ENCODE data around the gene ARHGAP29. TPM values are rescaled to one million over a fixed set of nuclear protein-coding genes. Genes with fewer than 3 reads are reported as not detected.
A peak's percentile ranks its signal among the peaks of the same experiment; 100 is the strongest.

Gene ARHGAP29
- polyA plus RNA-seq, 3 donors = 0.69 to 0.98 (median 0.81) TPM

GRCh38 chr1:94250341-94250740 lies 13.0 kb upstream of the ARHGAP29 start:
- H3K4me2 ChIP-seq (replicated peaks; ENCODE audit: extremely low read depth, low read length, poor library complexity, severe bottlenecking) = no peak overlapping the region
- H3K27me3 Mint-ChIP-seq (ENCODE audit: low read depth in 3 of 3) = peaks cover 54 to 68% (median 60%) of the 10 kb centered on the region in 3 donors
- intact Hi-C loops (cut with micrococcal nuclease) = no loop called here
- H3K9me3 ChIP-seq (replicated peaks in 1 of 2; ENCODE audit: control insufficient read depth in 1 of 2, insufficient read depth in 1 of 2, low read length in 2 of 2) = peaks cover 0 to 15% of the 10 kb centered on the region in 2 donors
- peaks cover 57 to 64% of the 10 kb centered on the region in 2 donors for H3K27me3 ChIP-seq (ENCODE audit: control insufficient read depth in 2 of 2, insufficient read depth in 2 of 2, low read length in 2 of 2)
- H2AFZ ChIP-seq (ENCODE audit: insufficient read depth, low read depth, low read length, poor library complexity, severe bottlenecking) = no peak overlapping the region
- no peak overlapping the region for H3K27ac Mint-ChIP-seq
- no peak overlapping the region for H3K4me3 ChIP-seq (replicated peaks in 1 of 3; ENCODE audit: low read depth in 2 of 3, low read length in 3 of 3)
- TF ChIP-seq CTCF (IDR thresholded peaks at IDR 0.05) = no peak
- no peaks in the 10 kb centered on the region for H3K36me3 ChIP-seq (replicated peaks in 1 of 2; ENCODE audit: control insufficient read depth in 1 of 2, insufficient read depth in 2 of 2, low read length in 2 of 2)
- peaks cover 4 to 9% of the 10 kb centered on the region in 2 donors for H3K36me3 Mint-ChIP-seq
- no peaks in the 10 kb centered on the region for H3K79me2 ChIP-seq (ENCODE audit: insufficient read depth, low read length)
- no peak for DNase-seq
- peaks cover 4 to 19% of the 10 kb centered on the region in 2 donors for H3K4me1 ChIP-seq (ENCODE audit: control insufficient read depth in 1 of 2, insufficient read depth in 2 of 2, low read length in 2 of 2)
- H3K9me3 Mint-ChIP-seq = peaks cover 0 to 11% (median 4%) of the 10 kb centered on the region in 7 donors
- H3K4me3 Mint-ChIP-seq = no peak overlapping the region
- no peaks in the 10 kb centered on the region for H4K20me1 ChIP-seq (ENCODE audit: insufficient read depth, low read length)
- no peak overlapping the region for H3K9ac ChIP-seq (ENCODE audit: insufficient read depth, low read length, poor library complexity, severe bottlenecking)
- peaks cover 20% of the 10 kb centered on the region for H3K4me1 Mint-ChIP-seq
- no peak overlapping the region for H3K27ac ChIP-seq (ENCODE audit: low read depth in 1 of 2, low read length in 2 of 2)
- WGBS (ENCODE audit: insufficient coverage) = 100% methylated on average over 1 of the region's 3 CpGs

GRCh38 chr1:94248956-94249688 lies 11.7 kb upstream of the ARHGAP29 start:
- peak overlapping the region in 1 of 2 donors; percentile 90 for H3K4me3 Mint-ChIP-seq
- Histone ChIP-seq H3K36me3 (replicated peaks in 1 of 2; ENCODE audit: control insufficient read depth in 1 of 2, insufficient read depth in 2 of 2, low read length in 2 of 2) (no peaks in the 10 kb centered on the region), H3K79me2 (ENCODE audit: insufficient read depth, low read length) (no peaks in the 10 kb centered on the region), H3K4me2 (replicated peaks; ENCODE audit: extremely low read depth, low read length, poor library complexity, severe bottlenecking) (no peak overlapping the region), H3K27me3 (ENCODE audit: control insufficient read depth in 2 of 2, insufficient read depth in 2 of 2, low read length in 2 of 2) (peaks cover 59 to 70% of the 10 kb centered on the region in 2 donors), H2AFZ (ENCODE audit: insufficient read depth, low read depth, low read length, poor library complexity, severe bottlenecking) (no peak overlapping the region), H3K4me1 (ENCODE audit: control insufficient read depth in 1 of 2, insufficient read depth in 2 of 2, low read length in 2 of 2) (peaks cover 4 to 16% of the 10 kb centered on the region in 2 donors), H3K9ac (ENCODE audit: insufficient read depth, low read length, poor library complexity, severe bottlenecking) (no peak overlapping the region), H3K4me3 (replicated peaks in 1 of 3; ENCODE audit: low read depth in 2 of 3, low read length in 3 of 3) (no peak overlapping the region), H3K27ac (ENCODE audit: low read depth in 1 of 2, low read length in 2 of 2) (no peak overlapping the region), H4K20me1 (ENCODE audit: insufficient read depth, low read length) (no peaks in the 10 kb centered on the region), H3K9me3 (replicated peaks in 1 of 2; ENCODE audit: control insufficient read depth in 1 of 2, insufficient read depth in 1 of 2, low read length in 2 of 2) (peaks cover 0 to 19% of the 10 kb centered on the region in 2 donors)
- no peak for TF ChIP-seq CTCF (IDR thresholded peaks at IDR 0.05)
- WGBS (ENCODE audit: insufficient coverage) = no CpG with 5 or more reads among the region's 11 CpGs
- H3K27me3 Mint-ChIP-seq (ENCODE audit: low read depth in 3 of 3) = peaks cover 61 to 74% (median 65%) of the 10 kb centered on the region in 3 donors
- DNase-seq = no peak
- H3K27ac Mint-ChIP-seq = no peak overlapping the region
- H3K36me3 Mint-ChIP-seq = peaks cover 4 to 9% of the 10 kb centered on the region in 2 donors
- peaks cover 0 to 14% (median 6%) of the 10 kb centered on the region in 7 donors for H3K9me3 Mint-ChIP-seq
- peaks cover 14% of the 10 kb centered on the region for H3K4me1 Mint-ChIP-seq
- intact Hi-C loops (cut with micrococcal nuclease) = no loop called here

Data from CD14-positive monocyte (primary cell).